CD14-positive monocyte (primary cell): ENCODE data around the gene ZNF579. TPM values are rescaled to one million over a fixed set of nuclear protein-coding genes. Genes with fewer than 3 reads are reported as not detected.

ENCODE experiments used
- DNase-seq, 3 donors: peaks; one replicate each; pipeline ENCODE4 v3.0.0-alpha.2; 2011 to 2022
- H2AFZ ChIP-seq: 2 replicates; pipeline ENCODE4 v1.6.0; 2012; ENCODE audit warnings: mild to moderate bottlenecking, low read depth, low read length, inconsistent platforms; ENCODE audit not compliant: insufficient read depth, poor library complexity, severe bottlenecking
- H3K27ac ChIP-seq, 2 donors: 1 replicate in 1 of 2; 2 replicates in 1 of 2; pipeline ENCODE4 v1.5.1; 2012 to 2013; ENCODE audit warnings: low read length in 2 of 2, control low read depth in 1 of 2, inconsistent platforms in 1 of 2, low read depth in 1 of 2, mild to moderate bottlenecking in 1 of 2
- H3K27me3 ChIP-seq, 2 donors: one replicate each; pipeline versions ENCODE4 v1.6.0 to v1.6.1; 2011 to 2013; ENCODE audit warnings: low read length in 2 of 2; ENCODE audit not compliant: control insufficient read depth in 2 of 2, insufficient read depth in 2 of 2
- H3K36me3 ChIP-seq, 2 donors: replicated peaks in 1 of 2; 1 replicate in 1 of 2; 2 replicates in 1 of 2; pipeline versions ENCODE4 v1.5.1 to v1.6.1; 2012 to 2013; ENCODE audit warnings: low read length in 2 of 2, control low read depth in 1 of 2, inconsistent platforms in 1 of 2, mild to moderate bottlenecking in 1 of 2; ENCODE audit not compliant: insufficient read depth in 2 of 2, control insufficient read depth in 1 of 2
- H3K4me1 ChIP-seq, 2 donors: 1 replicate in 1 of 2; 2 replicates in 1 of 2; pipeline versions ENCODE4 v1.5.1 to v1.6.1; 2012 to 2013; ENCODE audit warnings: low read length in 2 of 2, control low read depth in 1 of 2, inconsistent platforms in 1 of 2, mild to moderate bottlenecking in 1 of 2, moderate library complexity in 1 of 2; ENCODE audit not compliant: insufficient read depth in 2 of 2, control insufficient read depth in 1 of 2
- H3K4me2 ChIP-seq: replicated peaks from 2 replicates; pipeline ENCODE3; 2012; ENCODE audit warnings: low read length, moderate library complexity, mild to moderate bottlenecking; ENCODE audit not compliant: poor library complexity, severe bottlenecking; ENCODE audit errors: extremely low read depth
- H3K4me3 ChIP-seq, 3 experiments: fragments of 200-600 bp in 1 of 3; sonication (generic) in 1 of 3; replicated peaks in 1 of 3; 1 replicate in 2 of 3; 2 replicates in 1 of 3; pipeline ENCODE4 v1.5.1; 2011 to 2013; ENCODE audit warnings: low read length in 3 of 3, mild to moderate bottlenecking in 3 of 3, control low read depth in 2 of 3, low read depth in 2 of 3, inconsistent platforms in 1 of 3, moderate library complexity in 1 of 3
- H3K79me2 ChIP-seq: 2 replicates; pipeline ENCODE4 v1.6.0; 2012; ENCODE audit warnings: mild to moderate bottlenecking, control low read depth, inconsistent platforms, low read length, moderate library complexity; ENCODE audit not compliant: insufficient read depth
- H3K9ac ChIP-seq: 2 replicates; pipeline ENCODE4 v1.6.0; 2017; ENCODE audit warnings: low read length, mild to moderate bottlenecking; ENCODE audit not compliant: insufficient read depth, poor library complexity, severe bottlenecking
- H3K9me3 ChIP-seq, 2 donors: replicated peaks in 1 of 2; 1 replicate in 1 of 2; 2 replicates in 1 of 2; pipeline versions ENCODE4 v1.5.1 to v1.6.1; 2012 to 2013; ENCODE audit warnings: low read length in 2 of 2, control low read depth in 1 of 2; ENCODE audit not compliant: control insufficient read depth in 1 of 2, insufficient read depth in 1 of 2
- H4K20me1 ChIP-seq: 2 replicates; pipeline ENCODE4 v1.6.0; 2012; ENCODE audit warnings: mild to moderate bottlenecking, low read length, control low read depth, moderate library complexity; ENCODE audit not compliant: insufficient read depth
- H3K27ac Mint-ChIP-seq, 7 donors: one replicate each; pipeline ENCODE4 v1.8.0; 2020; ENCODE audit warnings: mild to moderate bottlenecking in 7 of 7, mixed read lengths in 7 of 7, moderate library complexity in 6 of 7, inconsistent platforms in 2 of 7
- H3K27me3 Mint-ChIP-seq, 3 donors: one replicate each; pipeline ENCODE4 v1.8.0; 2021 to 2022; ENCODE audit warnings: low read depth in 3 of 3, mild to moderate bottlenecking in 3 of 3, mixed read lengths in 3 of 3, moderate library complexity in 3 of 3, inconsistent platforms in 1 of 3
- H3K36me3 Mint-ChIP-seq, 2 donors: one replicate each; pipeline ENCODE4 v1.8.0; 2020; ENCODE audit warnings: mixed read lengths in 2 of 2, inconsistent platforms in 1 of 2, mild to moderate bottlenecking in 1 of 2
- H3K4me1 Mint-ChIP-seq: one replicate; pipeline ENCODE4 v1.8.0; 2020; ENCODE audit warnings: mild to moderate bottlenecking, mixed read lengths
- H3K4me3 Mint-ChIP-seq, 2 donors: one replicate each; pipeline ENCODE4 v1.8.0; 2020; ENCODE audit warnings: mild to moderate bottlenecking in 2 of 2, mixed read lengths in 2 of 2, moderate library complexity in 1 of 2
- H3K9me3 Mint-ChIP-seq, 7 donors: one replicate each; pipeline ENCODE4 v1.8.0; 2020 to 2022; ENCODE audit warnings: mixed read lengths in 7 of 7, mild to moderate bottlenecking in 6 of 7, moderate library complexity in 6 of 7, inconsistent platforms in 2 of 7
- WGBS: methylation state at CpG from one replicate; pipeline ENCODE4 v1.1.5; 2013; ENCODE audit warnings: missing lambda C conversion rate; ENCODE audit not compliant: insufficient coverage; 5-methylcytosine and 5-hydroxymethylcytosine counted together
- intact Hi-C, 2 donors: fragments of 100-400 bp; cut with micrococcal nuclease; formaldehyde crosslinking; loops; one replicate each; pipeline versions ENCODE4 v1.15.0 to v1.15.1; 2023
- polyA plus RNA-seq, 3 donors: library from polyadenylated mRNA; depleted of rRNA in 1 of 3; unstranded in 2 of 3; stranded (reverse) in 1 of 3; fragments of 300-500 nt in 2 of 3; fragments of >200 nt in 1 of 3; fragmentation: Illumina TruSeq in 2 of 3; gene quantifications; 1 replicate in 2 of 3; 2 replicates in 1 of 3; pipeline ENCODE4 v1.2.3, GENCODE V29; 2012 to 2021
- TF ChIP-seq, protein P1 (sequence below): fragments of 200-600 bp; IDR thresholded peaks from one replicate; pipeline ENCODE4 v1.8.0; 2022; ENCODE audit warnings: antibody characterized with exemption, mild to moderate bottlenecking

The ZNF579 gene
- polyA plus RNA-seq, 3 donors, result 0.05 to 1.8 TPM; not detected in 1

DNA sequence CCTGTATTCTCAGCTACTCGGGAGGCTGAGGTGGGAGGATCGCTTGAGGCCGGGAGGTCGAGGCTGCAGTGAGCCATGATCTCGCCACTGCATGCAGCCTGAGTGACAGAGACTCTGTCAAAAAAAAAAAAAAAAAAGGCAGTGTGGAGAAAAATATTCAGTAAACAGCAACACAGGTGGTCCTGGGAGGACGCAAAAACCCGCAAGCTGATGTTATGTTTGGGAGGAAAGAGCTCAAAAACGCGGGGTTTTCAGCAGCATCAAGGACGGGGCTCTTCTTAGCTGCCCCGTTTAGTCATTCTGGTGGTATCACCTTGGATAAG, 44.3 kb upstream of the ZNF579 start:
- H3K4me2 ChIP-seq, result peak overlapping the region; percentile 70
- TF ChIP-seq, protein P1, sequence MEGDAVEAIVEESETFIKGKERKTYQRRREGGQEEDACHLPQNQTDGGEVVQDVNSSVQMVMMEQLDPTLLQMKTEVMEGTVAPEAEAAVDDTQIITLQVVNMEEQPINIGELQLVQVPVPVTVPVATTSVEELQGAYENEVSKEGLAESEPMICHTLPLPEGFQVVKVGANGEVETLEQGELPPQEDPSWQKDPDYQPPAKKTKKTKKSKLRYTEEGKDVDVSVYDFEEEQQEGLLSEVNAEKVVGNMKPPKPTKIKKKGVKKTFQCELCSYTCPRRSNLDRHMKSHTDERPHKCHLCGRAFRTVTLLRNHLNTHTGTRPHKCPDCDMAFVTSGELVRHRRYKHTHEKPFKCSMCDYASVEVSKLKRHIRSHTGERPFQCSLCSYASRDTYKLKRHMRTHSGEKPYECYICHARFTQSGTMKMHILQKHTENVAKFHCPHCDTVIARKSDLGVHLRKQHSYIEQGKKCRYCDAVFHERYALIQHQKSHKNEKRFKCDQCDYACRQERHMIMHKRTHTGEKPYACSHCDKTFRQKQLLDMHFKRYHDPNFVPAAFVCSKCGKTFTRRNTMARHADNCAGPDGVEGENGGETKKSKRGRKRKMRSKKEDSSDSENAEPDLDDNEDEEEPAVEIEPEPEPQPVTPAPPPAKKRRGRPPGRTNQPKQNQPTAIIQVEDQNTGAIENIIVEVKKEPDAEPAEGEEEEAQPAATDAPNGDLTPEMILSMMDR, result no peak
- peak overlapping the region; percentile 85 to 94 for H3K4me3 Mint-ChIP-seq
- WGBS, result no CpG with 5 or more reads among the region's 11 CpGs
- DNase-seq, result no peak
- H3K4me1 ChIP-seq, result peaks cover 39 to 48% of the 10 kb centered on the region in 2 donors
- H4K20me1 ChIP-seq, result no peaks in the 10 kb centered on the region
- H2AFZ ChIP-seq, result peak overlapping the region; percentile 76
- H3K4me1 Mint-ChIP-seq, result peaks cover 34% of the 10 kb centered on the region
- H3K36me3 Mint-ChIP-seq, result peaks cover 3 to 10% of the 10 kb centered on the region in 2 donors
- intact Hi-C loops, result loop anchor here in 1 of 2 donors (2.0 kb wide), 1 partner anchor 26 kb away; the partner anchor contains the start of gene FIZ1
- H3K4me3 ChIP-seq, result peak overlapping the region; percentile 54 to 85 (median 63)
- H3K9me3 ChIP-seq, result no peaks in the 10 kb centered on the region
- H3K27ac Mint-ChIP-seq, result peak overlapping the region; percentile 61 to 99 (median 95)
- no peak overlapping the region for H3K9ac ChIP-seq
- no peaks in the 10 kb centered on the region for H3K36me3 ChIP-seq
- H3K27ac ChIP-seq, result peak overlapping the region in 1 of 2 donors; percentile 86
- peaks cover 0 to 9% (median 1%) of the 10 kb centered on the region in 3 donors for H3K27me3 Mint-ChIP-seq
- peaks cover 0 to 4% (median 0%) of the 10 kb centered on the region in 7 donors for H3K9me3 Mint-ChIP-seq
- peaks cover 17% of the 10 kb centered on the region for H3K79me2 ChIP-seq
- H3K27me3 ChIP-seq, result no peaks in the 10 kb centered on the region

DNA sequence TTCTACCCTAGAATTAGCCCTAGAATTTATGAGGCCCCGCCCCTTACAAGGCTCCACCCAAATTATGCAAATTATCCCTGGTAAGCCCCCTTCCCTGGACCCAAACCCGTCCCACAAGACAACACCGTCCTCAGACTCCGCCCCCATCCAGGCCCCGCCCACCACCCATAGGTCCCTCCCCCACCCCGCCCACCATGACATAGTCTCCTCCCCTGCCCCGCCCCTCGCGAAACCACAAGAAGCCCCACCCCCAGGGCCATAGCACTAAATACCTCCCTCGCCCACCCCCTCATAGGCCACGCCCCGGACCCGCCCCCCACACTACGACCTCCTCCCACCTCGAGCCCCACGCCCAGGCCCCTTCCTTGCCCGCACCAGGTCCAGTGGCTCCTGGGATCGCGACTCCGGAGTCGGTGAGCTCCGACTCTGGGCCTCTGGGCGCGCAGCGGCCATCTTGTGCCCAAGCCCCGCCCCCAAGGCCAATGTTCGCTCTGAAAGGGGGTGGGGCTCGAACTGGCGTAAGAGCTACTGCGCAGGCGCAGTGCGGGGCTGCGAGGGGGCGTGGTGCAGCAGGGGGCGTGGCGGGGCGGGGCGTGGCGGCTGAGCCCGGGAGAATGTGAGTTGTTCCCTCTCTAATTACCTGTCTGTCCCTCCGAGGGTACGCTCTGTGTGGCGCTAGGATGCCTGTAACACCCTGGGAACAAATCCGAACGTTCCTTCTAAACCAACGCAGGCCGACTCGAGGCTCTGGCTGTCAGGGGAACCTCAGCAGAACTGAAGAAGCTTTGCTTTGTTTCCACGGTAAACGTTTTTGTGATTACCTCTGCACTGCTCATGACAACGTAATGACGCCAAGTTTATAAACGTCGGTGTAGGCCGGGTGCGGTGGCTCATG, 43.7 kb upstream of the ZNF579 start, which contains the start of gene ZNF784:
ZNF784 (minus strand) TSS at position 458 of the 895 bp plus-strand sequence; CDS start at position 453, 5 bp downstream.
- Mint-ChIP-seq H3K36me3 (peaks cover 5 to 14% of the 10 kb centered on the region in 2 donors), H3K27ac (peak within 1 kb of the TSS; percentile 91 to 99 (median 98)), H3K9me3 (peaks cover 0 to 4% (median 0%) of the 10 kb centered on the region in 7 donors), H3K27me3 (peaks cover 0 to 8% (median 1%) of the 10 kb centered on the region in 3 donors), H3K4me1 (peaks cover 40% of the 10 kb centered on the region), H3K4me3 (peak within 1 kb of the TSS; percentile 85 to 94)
- Histone ChIP-seq H3K79me2 (peaks cover 17% of the 10 kb centered on the region), H3K4me3 (peak within 1 kb of the TSS; percentile 54 to 85 (median 63)), H3K27me3 (no peaks in the 10 kb centered on the region), H3K36me3 (no peaks in the 10 kb centered on the region), H3K27ac (peak within 1 kb of the TSS; percentile 78 to 86), H3K9ac (peak within 1 kb of the TSS; percentile 78), H3K4me2 (peak within 1 kb of the TSS; percentile 70), H3K9me3 (no peaks in the 10 kb centered on the region), H4K20me1 (no peaks in the 10 kb centered on the region), H2AFZ (peak within 1 kb of the TSS; percentile 76), H3K4me1 (peaks cover 45 to 54% of the 10 kb centered on the region in 2 donors)
- TF ChIP-seq, protein P1, result no peak
- intact Hi-C loops, result loop anchor here (2.0 to 5.0 kb wide), 2 partner anchors 26 to 37 kb away; partner anchors contain the start of gene FIZ1 (in 1 of the 2)
- under 1% methylated on average over 40 of the region's 56 CpGs for WGBS
- DNase-seq, result peak; percentile 88 to 94 (median 91)
